ENCODE data around the gene CEMIP2. TPM values are rescaled to one million over a fixed set of nuclear protein-coding genes. Genes with fewer than 3 reads are reported as not detected.

The CEMIP2 gene
- total RNA-seq, 1 experiment from 2014 or later: 14.8 TPM

DNA sequence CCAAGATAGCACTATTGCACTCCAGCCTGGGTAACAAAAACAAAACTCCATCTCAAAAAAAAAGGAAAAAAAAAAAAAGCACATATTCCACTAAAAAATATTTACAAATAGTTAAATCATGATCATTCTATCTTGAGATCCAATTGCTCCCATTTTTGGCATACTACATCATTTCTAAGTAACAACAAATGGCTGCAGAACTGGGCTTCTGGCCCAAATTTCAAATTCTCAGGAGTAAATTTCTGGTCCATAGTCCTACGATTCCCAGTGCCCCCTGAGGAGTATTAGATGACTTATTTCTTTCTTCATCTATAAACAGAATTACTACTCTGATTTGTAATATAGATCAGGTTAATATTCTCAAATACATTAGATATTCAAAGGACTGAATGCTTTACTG is 62.1 kb downstream of the CEMIP2 start:
- H3K27me3 ChIP-seq (ENCODE audit: control insufficient read depth, insufficient read depth, low read length): no peaks in the 10 kb centered on the region
- no peak overlapping the region for H3K4me3 ChIP-seq (ENCODE audit: low read depth in 2 of 2, low read length in 2 of 2)
- H3K9me3 ChIP-seq (ENCODE audit: control insufficient read depth, insufficient read depth, low read depth, low read length): no peaks in the 10 kb centered on the region
- in situ Hi-C loops (cut with HindIII; ENCODE audit: low pct_unique_long_range_greater_than_20kb, low sequenced_read_pairs) (no loop called here), intact Hi-C loops (cut with micrococcal nuclease; ENCODE audit: unreplicated experiment) (no loop called here)
- no peak for ATAC-seq
- no peak for DNase-seq (ENCODE audit: low read depth, low spot score)
- POLR2A ChIA-PET: no interaction called here
- H3K27ac ChIP-seq (ENCODE audit: low read length): no peak overlapping the region
- CTCF ChIA-PET: no interaction called here
- no peaks in the 10 kb centered on the region for H3K36me3 ChIP-seq (ENCODE audit: control insufficient read depth, insufficient read depth, low read length)
- BruUV-seq (replicated peaks): no TSS peak
- TF ChIP-seq, protein P1, sequence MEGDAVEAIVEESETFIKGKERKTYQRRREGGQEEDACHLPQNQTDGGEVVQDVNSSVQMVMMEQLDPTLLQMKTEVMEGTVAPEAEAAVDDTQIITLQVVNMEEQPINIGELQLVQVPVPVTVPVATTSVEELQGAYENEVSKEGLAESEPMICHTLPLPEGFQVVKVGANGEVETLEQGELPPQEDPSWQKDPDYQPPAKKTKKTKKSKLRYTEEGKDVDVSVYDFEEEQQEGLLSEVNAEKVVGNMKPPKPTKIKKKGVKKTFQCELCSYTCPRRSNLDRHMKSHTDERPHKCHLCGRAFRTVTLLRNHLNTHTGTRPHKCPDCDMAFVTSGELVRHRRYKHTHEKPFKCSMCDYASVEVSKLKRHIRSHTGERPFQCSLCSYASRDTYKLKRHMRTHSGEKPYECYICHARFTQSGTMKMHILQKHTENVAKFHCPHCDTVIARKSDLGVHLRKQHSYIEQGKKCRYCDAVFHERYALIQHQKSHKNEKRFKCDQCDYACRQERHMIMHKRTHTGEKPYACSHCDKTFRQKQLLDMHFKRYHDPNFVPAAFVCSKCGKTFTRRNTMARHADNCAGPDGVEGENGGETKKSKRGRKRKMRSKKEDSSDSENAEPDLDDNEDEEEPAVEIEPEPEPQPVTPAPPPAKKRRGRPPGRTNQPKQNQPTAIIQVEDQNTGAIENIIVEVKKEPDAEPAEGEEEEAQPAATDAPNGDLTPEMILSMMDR (IDR thresholded peaks at IDR 0.05): no peak
- TF ChIP-seq SIN3A (IDR thresholded peaks at IDR 0.05; ENCODE audit: borderline replicate concordance, insufficient read depth, low read depth, low read length) (no peak), POLR2AphosphoS5 (IDR thresholded peaks at IDR 0.05; ENCODE audit: low read depth, low read length) (no peak), TCF7L2 (IDR thresholded peaks at IDR 0.05; ENCODE audit: low read depth, low read length) (no peak)
- TF ChIP-seq, protein P2, sequence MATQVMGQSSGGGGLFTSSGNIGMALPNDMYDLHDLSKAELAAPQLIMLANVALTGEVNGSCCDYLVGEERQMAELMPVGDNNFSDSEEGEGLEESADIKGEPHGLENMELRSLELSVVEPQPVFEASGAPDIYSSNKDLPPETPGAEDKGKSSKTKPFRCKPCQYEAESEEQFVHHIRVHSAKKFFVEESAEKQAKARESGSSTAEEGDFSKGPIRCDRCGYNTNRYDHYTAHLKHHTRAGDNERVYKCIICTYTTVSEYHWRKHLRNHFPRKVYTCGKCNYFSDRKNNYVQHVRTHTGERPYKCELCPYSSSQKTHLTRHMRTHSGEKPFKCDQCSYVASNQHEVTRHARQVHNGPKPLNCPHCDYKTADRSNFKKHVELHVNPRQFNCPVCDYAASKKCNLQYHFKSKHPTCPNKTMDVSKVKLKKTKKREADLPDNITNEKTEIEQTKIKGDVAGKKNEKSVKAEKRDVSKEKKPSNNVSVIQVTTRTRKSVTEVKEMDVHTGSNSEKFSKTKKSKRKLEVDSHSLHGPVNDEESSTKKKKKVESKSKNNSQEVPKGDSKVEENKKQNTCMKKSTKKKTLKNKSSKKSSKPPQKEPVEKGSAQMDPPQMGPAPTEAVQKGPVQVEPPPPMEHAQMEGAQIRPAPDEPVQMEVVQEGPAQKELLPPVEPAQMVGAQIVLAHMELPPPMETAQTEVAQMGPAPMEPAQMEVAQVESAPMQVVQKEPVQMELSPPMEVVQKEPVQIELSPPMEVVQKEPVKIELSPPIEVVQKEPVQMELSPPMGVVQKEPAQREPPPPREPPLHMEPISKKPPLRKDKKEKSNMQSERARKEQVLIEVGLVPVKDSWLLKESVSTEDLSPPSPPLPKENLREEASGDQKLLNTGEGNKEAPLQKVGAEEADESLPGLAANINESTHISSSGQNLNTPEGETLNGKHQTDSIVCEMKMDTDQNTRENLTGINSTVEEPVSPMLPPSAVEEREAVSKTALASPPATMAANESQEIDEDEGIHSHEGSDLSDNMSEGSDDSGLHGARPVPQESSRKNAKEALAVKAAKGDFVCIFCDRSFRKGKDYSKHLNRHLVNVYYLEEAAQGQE (IDR thresholded peaks at IDR 0.05; ENCODE audit: insufficient read depth in 1 of 2, low read depth in 2 of 2, low read length in 1 of 2): no peak
- H3K4me1 ChIP-seq (ENCODE audit: control insufficient read depth, insufficient read depth, low read length): no peaks in the 10 kb centered on the region

DNA sequence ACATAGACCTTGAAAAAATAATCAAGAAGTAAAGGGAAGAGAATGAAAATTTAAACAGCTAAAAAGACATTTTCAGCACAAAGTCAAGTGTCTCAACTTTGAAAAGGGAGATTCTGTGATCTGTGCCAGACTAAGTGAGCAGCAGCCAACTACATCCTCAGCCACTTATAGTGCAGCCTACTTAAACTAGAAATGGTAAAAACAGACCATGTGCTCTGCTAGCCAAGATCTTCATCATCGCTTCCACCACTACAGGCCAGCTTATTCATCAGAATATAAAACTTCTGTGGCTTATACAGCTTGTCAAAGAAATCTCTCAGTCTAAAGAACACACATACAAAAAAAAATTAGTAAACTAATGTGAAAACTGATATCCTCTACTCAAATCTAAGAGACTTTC is 63.5 kb downstream of the CEMIP2 start:
- H3K36me3 ChIP-seq (ENCODE audit: control insufficient read depth, insufficient read depth, low read length): no peaks in the 10 kb centered on the region
- BruUV-seq (replicated peaks): no TSS peak
- no peaks in the 10 kb centered on the region for H3K27me3 ChIP-seq (ENCODE audit: control insufficient read depth, insufficient read depth, low read length)
- POLR2A ChIA-PET: interaction anchor here (0.6 kb wide), 1 partner anchor 460 kb away, joined by 6 read pairs; no protein-coding TSS in a partner anchor
- CTCF ChIA-PET: no interaction called here
- H3K4me1 ChIP-seq (ENCODE audit: control insufficient read depth, insufficient read depth, low read length): no peaks in the 10 kb centered on the region
- H3K9me3 ChIP-seq (ENCODE audit: control insufficient read depth, insufficient read depth, low read depth, low read length): no peaks in the 10 kb centered on the region
- no peak for TF ChIP-seq SIN3A (IDR thresholded peaks at IDR 0.05; ENCODE audit: borderline replicate concordance, insufficient read depth, low read depth, low read length)
- TF ChIP-seq, protein P2 (IDR thresholded peaks at IDR 0.05; ENCODE audit: insufficient read depth in 1 of 2, low read depth in 2 of 2, low read length in 1 of 2): no peak
- no peak for TF ChIP-seq TCF7L2 (IDR thresholded peaks at IDR 0.05; ENCODE audit: low read depth, low read length)
- TF ChIP-seq, protein P1 (IDR thresholded peaks at IDR 0.05): no peak
- no peak for TF ChIP-seq POLR2AphosphoS5 (IDR thresholded peaks at IDR 0.05; ENCODE audit: low read depth, low read length)
- no peak overlapping the region for H3K27ac ChIP-seq (ENCODE audit: low read length)
- ATAC-seq (no peak), DNase-seq (ENCODE audit: low read depth, low spot score) (no peak)
- intact Hi-C loops (cut with micrococcal nuclease; ENCODE audit: unreplicated experiment) (no loop called here), in situ Hi-C loops (cut with HindIII; ENCODE audit: low pct_unique_long_range_greater_than_20kb, low sequenced_read_pairs) (no loop called here)
- H3K4me3 ChIP-seq (ENCODE audit: low read depth in 2 of 2, low read length in 2 of 2): no peak overlapping the region

Measured in Panc1 (cell line).